Breast epithelium (tissue), 4 donors: ENCODE results near the gene RPL37A. TPM values are rescaled to one million over a fixed set of nuclear protein-coding genes. Genes with fewer than 3 reads are reported as not detected.

Experiments used
- DNase-seq, 2 donors: peaks; one replicate each; pipeline ENCODE4 v3.0.0-alpha.2; 2019; ENCODE audit warnings: low spot score in 2 of 2
- H3K27ac ChIP-seq, 2 donors: fragments of 200-600 bp; sonication (generic) in 1 of 2; one replicate each; pipeline ENCODE4 v1.5.1; 2016 to 2019; ENCODE audit warnings: mild to moderate bottlenecking in 1 of 2
- H3K27me3 ChIP-seq, 2 donors: fragments of 200-600 bp; sonication (generic) in 1 of 2; one replicate each; pipeline versions ENCODE4 v1.5.1 to v1.6.0; 2017 to 2019; ENCODE audit warnings: control low read depth in 1 of 2, mild to moderate bottlenecking in 1 of 2
- H3K36me3 ChIP-seq: fragments of 200-600 bp; one replicate; pipeline ENCODE4 v1.5.1; 2019
- H3K4me1 ChIP-seq, 2 donors: fragments of 200-600 bp; sonication (generic); one replicate each; pipeline ENCODE4 v1.5.1; 2016 to 2019; ENCODE audit warnings: control low read depth in 1 of 2
- H3K4me3 ChIP-seq, 3 donors: fragments of 200-600 bp; sonication (generic); 1 replicate in 2 of 3; 2 replicates in 1 of 3; pipeline ENCODE4 v1.5.1; 2016 to 2019; ENCODE audit warnings: mild to moderate bottlenecking in 3 of 3, moderate library complexity in 2 of 3
- H3K9me3 ChIP-seq, 2 donors: fragments of 200-600 bp; sonication (generic) in 1 of 2; one replicate each; pipeline ENCODE4 v1.5.1; 2016 to 2019; ENCODE audit warnings: control low read depth in 1 of 2
- POLR2A ChIP-seq: fragments of 450-650 bp; IDR thresholded peaks from one replicate; pipeline ENCODE4 v1.6.1; 2016; ENCODE audit warnings: antibody characterized with exemption, mild to moderate bottlenecking, moderate library complexity
- POLR2AphosphoS5 ChIP-seq, 3 donors: sonication (generic); formaldehyde crosslinking; IDR thresholded peaks; one replicate each; pipeline ENCODE4 v1.6.1; 2017; ENCODE audit warnings: antibody characterized with exemption in 3 of 3
- intact Hi-C: fragments of 100-400 bp; cut with DNase I; formaldehyde crosslinking; loops from one replicate; pipeline ENCODE4 v1.15.1; 2023; ENCODE audit warnings: low total_unique reads
- total RNA-seq, 3 donors: library from RNA; depleted of rRNA; stranded (reverse); fragments of >200 nt; gene quantifications; one replicate each; pipeline ENCODE4 v1.1.0, GENCODE V29; 2016
- TF ChIP-seq, protein P1 (sequence below), 3 donors: fragments of 450-650 bp; IDR thresholded peaks; one replicate each; pipeline ENCODE4 v1.5.1; 2016 to 2017; ENCODE audit warnings: antibody characterized with exemption in 3 of 3, mild to moderate bottlenecking in 3 of 3, moderate library complexity in 3 of 3

The RPL37A gene
- total RNA-seq, 3 donors from 2014 or later = 1,604 to 2,277 (median 1,692) TPM

DNA sequence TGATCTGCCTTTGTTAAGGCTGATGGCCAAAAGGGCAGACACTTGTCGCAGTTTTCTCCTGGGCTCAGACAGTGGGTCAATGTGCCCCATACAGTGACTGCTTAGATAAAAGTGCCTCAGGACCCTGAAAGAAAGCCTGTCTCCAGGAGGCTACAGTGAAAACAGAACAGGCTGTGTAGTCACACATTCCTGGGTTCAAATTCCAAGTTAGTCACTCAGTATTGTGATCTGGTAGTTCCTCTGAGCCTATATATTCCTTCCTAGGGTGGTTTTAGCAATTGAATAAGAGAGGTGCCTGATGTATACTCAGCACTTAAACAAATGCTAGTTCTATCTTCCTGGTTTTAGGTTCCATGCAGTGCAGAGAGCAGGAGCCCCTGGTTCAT, 54.4 kb downstream of the RPL37A start:
- Histone ChIP-seq H3K36me3 (no peaks in the 10 kb centered on the region), H3K27ac (peak overlapping the region in 1 of 2 donors; percentile 23), H3K4me1 (no peaks in the 10 kb centered on the region), H3K9me3 (no peaks in the 10 kb centered on the region), H3K4me3 (no peak overlapping the region), H3K27me3 (no peaks in the 10 kb centered on the region)
- DNase-seq = no peak
- intact Hi-C loops = no loop called here
- TF ChIP-seq, protein P1, sequence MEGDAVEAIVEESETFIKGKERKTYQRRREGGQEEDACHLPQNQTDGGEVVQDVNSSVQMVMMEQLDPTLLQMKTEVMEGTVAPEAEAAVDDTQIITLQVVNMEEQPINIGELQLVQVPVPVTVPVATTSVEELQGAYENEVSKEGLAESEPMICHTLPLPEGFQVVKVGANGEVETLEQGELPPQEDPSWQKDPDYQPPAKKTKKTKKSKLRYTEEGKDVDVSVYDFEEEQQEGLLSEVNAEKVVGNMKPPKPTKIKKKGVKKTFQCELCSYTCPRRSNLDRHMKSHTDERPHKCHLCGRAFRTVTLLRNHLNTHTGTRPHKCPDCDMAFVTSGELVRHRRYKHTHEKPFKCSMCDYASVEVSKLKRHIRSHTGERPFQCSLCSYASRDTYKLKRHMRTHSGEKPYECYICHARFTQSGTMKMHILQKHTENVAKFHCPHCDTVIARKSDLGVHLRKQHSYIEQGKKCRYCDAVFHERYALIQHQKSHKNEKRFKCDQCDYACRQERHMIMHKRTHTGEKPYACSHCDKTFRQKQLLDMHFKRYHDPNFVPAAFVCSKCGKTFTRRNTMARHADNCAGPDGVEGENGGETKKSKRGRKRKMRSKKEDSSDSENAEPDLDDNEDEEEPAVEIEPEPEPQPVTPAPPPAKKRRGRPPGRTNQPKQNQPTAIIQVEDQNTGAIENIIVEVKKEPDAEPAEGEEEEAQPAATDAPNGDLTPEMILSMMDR (IDR thresholded peaks at IDR 0.05) = no peak
- TF ChIP-seq POLR2A (no peak), POLR2AphosphoS5 (IDR thresholded peaks at IDR 0.05) (no peak)

Other genes with a start within 250 kb of the RPL37A start
- gene MARCHF4, start 126.4 kb upstream of the RPL37A start, total RNA-seq = not detected
- gene SMARCAL1, start 86.4 kb upstream of the RPL37A start, total RNA-seq = 10 to 100 TPM; 12.0 to 28.1 (median 20.6) TPM
- gene IGFBP2, start 134.6 kb downstream of the RPL37A start, total RNA-seq = 100 to 1,000 TPM in 2 of 3 donors, 10 to 100 TPM in 1; 16.0 to 131 (median 115) TPM
- gene IGFBP5, start 196.7 kb downstream of the RPL37A start, total RNA-seq = 1,000 to 10,000 TPM in 1 of 3 donors, 100 to 1,000 TPM in 2; 161 to 1,107 (median 177) TPM